Neural cell (in vitro differentiated cells): Measurements from ENCODE around the gene MGAT5B. TPM values are rescaled to one million over a fixed set of nuclear protein-coding genes. Genes with fewer than 3 reads are reported as not detected.

Source experiments
- H2AFZ ChIP-seq: fragments of 200-600, 300-800 bp; sonication (generic), shearing (Covaris generic); 2 replicates; pipeline ENCODE4 v1.6.0; 2014; ENCODE audit warnings: low read depth, mild to moderate bottlenecking, antibody characterized with exemption, low read length, moderate library complexity
- H3F3A ChIP-seq: fragments of 200-600 bp; shearing (Covaris generic); 2 replicates; pipeline ENCODE4 v1.6.1; 2016; ENCODE audit warnings: mild to moderate bottlenecking, moderate library complexity, mixed read lengths, antibody characterized with exemption, low read length; ENCODE audit not compliant: insufficient read depth, poor library complexity, severe bottlenecking
- H3K27ac ChIP-seq: fragments of 200-600, 300-800 bp; sonication (generic), shearing (Covaris generic); 2 replicates; pipeline ENCODE4 v1.5.1; 2014; ENCODE audit warnings: mild to moderate bottlenecking, low read length, moderate library complexity
- H3K27me3 ChIP-seq: fragments of 300-800, 200-600 bp; sonication (generic), shearing (Covaris generic); 2 replicates; pipeline ENCODE4 v1.6.0; 2014; ENCODE audit warnings: mild to moderate bottlenecking, low read depth, low read length, moderate library complexity; ENCODE audit not compliant: insufficient read depth
- H3K36me3 ChIP-seq: fragments of 300-800, 200-600 bp; sonication (generic), shearing (Covaris generic); 2 replicates; pipeline ENCODE4 v1.5.1; 2014; ENCODE audit warnings: mild to moderate bottlenecking, antibody characterized with exemption, low read length, moderate library complexity; ENCODE audit not compliant: insufficient read depth
- H3K4me2 ChIP-seq: fragments of 300-800, 200-600 bp; sonication (generic), shearing (Covaris generic); 2 replicates; pipeline ENCODE4 v1.6.0; 2014; ENCODE audit warnings: mild to moderate bottlenecking, low read length
- H3K4me3 ChIP-seq: fragments of 300-800, 200-600 bp; sonication (generic), shearing (Covaris generic); 2 replicates; pipeline ENCODE4 v1.5.1; 2014; ENCODE audit warnings: mild to moderate bottlenecking, low read length, moderate library complexity
- H3K79me2 ChIP-seq: fragments of 200-600 bp; shearing (Covaris generic); replicated peaks from 2 replicates; pipeline ENCODE4 v1.6.0; 2014; ENCODE audit warnings: mild to moderate bottlenecking, low read length, moderate library complexity; ENCODE audit not compliant: insufficient read depth
- H3K9ac ChIP-seq: fragments of 300-800, 200-600 bp; sonication (generic), shearing (Covaris generic); 2 replicates; pipeline ENCODE4 v1.6.1; 2016; ENCODE audit warnings: mild to moderate bottlenecking, low read length, mixed read lengths
- H3K9me2 ChIP-seq: fragments of 200-600 bp; shearing (Covaris generic); 2 replicates; pipeline ENCODE4 v1.6.1; 2016; ENCODE audit warnings: mild to moderate bottlenecking, low read length, mixed read lengths; ENCODE audit not compliant: insufficient read depth
- H3K9me3 ChIP-seq: fragments of 200-600, 300-800 bp; sonication (generic), shearing (Covaris generic); 2 replicates; pipeline ENCODE4 v1.6.1; 2016; ENCODE audit warnings: mild to moderate bottlenecking, mixed run types, low read length, moderate library complexity, mixed read lengths
- H4K20me1 ChIP-seq: fragments of 200-600 bp; shearing (Covaris generic); 2 replicates; pipeline ENCODE4 v1.6.1; 2016; ENCODE audit warnings: mild to moderate bottlenecking, mixed run types; ENCODE audit not compliant: insufficient read depth
- EP300 ChIP-seq: fragments of 450-650 bp; conservative IDR thresholded peaks from 2 replicates; pipeline ENCODE4 v1.6.1; 2014; ENCODE audit warnings: antibody characterized with exemption, mild to moderate bottlenecking, moderate library complexity; ENCODE audit not compliant: poor library complexity, severe bottlenecking
- EZH2 ChIP-seq: fragments of 200-600, 300-800 bp; shearing (Covaris generic), sonication (generic); IDR thresholded peaks from 2 replicates; pipeline ENCODE4 v1.6.1; 2014; ENCODE audit warnings: antibody characterized with exemption, low read length, borderline replicate concordance, mild to moderate bottlenecking; ENCODE audit not compliant: insufficient read depth, poor library complexity, severe bottlenecking
- MXI1 ChIP-seq: fragments of 450-650 bp; conservative IDR thresholded peaks from 2 replicates; pipeline ENCODE4 v1.6.1; 2014; ENCODE audit warnings: antibody characterized with exemption, mild to moderate bottlenecking; ENCODE audit not compliant: poor library complexity, severe bottlenecking
- POLR2AphosphoS5 ChIP-seq: IDR thresholded peaks from 2 replicates; pipeline ENCODE4 v1.6.1; 2012
- RAD21 ChIP-seq: fragments of 450-650 bp; conservative IDR thresholded peaks from 2 replicates; pipeline ENCODE4 v1.6.1; 2014; ENCODE audit warnings: antibody characterized with exemption, mild to moderate bottlenecking, moderate library complexity
- SMC3 ChIP-seq: fragments of 450-650 bp; conservative IDR thresholded peaks from 2 replicates; pipeline ENCODE4 v1.6.1; 2014; ENCODE audit warnings: antibody characterized with exemption, mild to moderate bottlenecking, moderate library complexity; ENCODE audit not compliant: poor library complexity
- TAF1 ChIP-seq: IDR thresholded peaks from 2 replicates; pipeline ENCODE4 v1.6.1; 2012; ENCODE audit warnings: low read depth
- polyA plus RNA-seq: library from polyadenylated mRNA; depleted of rRNA; stranded (reverse); fragments of >200 nt; gene quantifications from 2 replicates; pipeline ENCODE4 v1.2.3, GENCODE V29; 2014
- TF ChIP-seq, protein P1 (sequence below): fragments of 450-650 bp; IDR thresholded peaks from 2 replicates; pipeline ENCODE4 v1.5.1; 2014; ENCODE audit warnings: antibody characterized with exemption, mild to moderate bottlenecking, moderate library complexity; ENCODE audit not compliant: poor library complexity, severe bottlenecking
- TF ChIP-seq, protein P2 (sequence below): IDR thresholded peaks from 2 replicates; pipeline ENCODE4 v1.6.1; 2012; ENCODE audit warnings: borderline replicate concordance

MGAT5B gene
- polyA plus RNA-seq, 1 donor from 2014 or later = 8.8 TPM

DNA sequence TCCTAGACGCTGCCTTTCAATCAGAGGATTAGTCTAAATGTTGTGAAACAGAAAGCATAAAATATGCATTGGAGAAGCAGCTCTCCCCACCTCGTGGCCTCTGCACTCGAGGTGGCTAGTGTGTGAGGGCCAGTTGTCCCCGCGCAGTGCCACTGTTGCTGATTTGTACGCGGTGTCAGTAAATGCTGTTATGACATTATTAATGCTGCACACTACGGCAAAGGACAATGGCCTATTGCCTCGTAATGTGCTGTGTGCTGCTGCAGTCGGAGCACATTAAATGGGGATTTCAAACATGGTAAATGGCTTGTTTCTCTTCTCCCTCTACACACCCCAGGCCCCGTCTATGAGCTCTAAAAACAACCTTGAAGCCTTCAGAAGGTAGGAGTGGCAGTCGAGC lies 5.7 kb upstream of the MGAT5B start:
- no peaks in the 10 kb centered on the region for H3K79me2 ChIP-seq
- H3K4me2 ChIP-seq = no peak overlapping the region
- H4K20me1 ChIP-seq = no peaks in the 10 kb centered on the region
- no peak overlapping the region for H3K9ac ChIP-seq
- H3K9me3 ChIP-seq = no peaks in the 10 kb centered on the region
- H2AFZ ChIP-seq = no peak overlapping the region
- TF ChIP-seq, protein P1, sequence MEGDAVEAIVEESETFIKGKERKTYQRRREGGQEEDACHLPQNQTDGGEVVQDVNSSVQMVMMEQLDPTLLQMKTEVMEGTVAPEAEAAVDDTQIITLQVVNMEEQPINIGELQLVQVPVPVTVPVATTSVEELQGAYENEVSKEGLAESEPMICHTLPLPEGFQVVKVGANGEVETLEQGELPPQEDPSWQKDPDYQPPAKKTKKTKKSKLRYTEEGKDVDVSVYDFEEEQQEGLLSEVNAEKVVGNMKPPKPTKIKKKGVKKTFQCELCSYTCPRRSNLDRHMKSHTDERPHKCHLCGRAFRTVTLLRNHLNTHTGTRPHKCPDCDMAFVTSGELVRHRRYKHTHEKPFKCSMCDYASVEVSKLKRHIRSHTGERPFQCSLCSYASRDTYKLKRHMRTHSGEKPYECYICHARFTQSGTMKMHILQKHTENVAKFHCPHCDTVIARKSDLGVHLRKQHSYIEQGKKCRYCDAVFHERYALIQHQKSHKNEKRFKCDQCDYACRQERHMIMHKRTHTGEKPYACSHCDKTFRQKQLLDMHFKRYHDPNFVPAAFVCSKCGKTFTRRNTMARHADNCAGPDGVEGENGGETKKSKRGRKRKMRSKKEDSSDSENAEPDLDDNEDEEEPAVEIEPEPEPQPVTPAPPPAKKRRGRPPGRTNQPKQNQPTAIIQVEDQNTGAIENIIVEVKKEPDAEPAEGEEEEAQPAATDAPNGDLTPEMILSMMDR = no peak
- TF ChIP-seq, protein P2, sequence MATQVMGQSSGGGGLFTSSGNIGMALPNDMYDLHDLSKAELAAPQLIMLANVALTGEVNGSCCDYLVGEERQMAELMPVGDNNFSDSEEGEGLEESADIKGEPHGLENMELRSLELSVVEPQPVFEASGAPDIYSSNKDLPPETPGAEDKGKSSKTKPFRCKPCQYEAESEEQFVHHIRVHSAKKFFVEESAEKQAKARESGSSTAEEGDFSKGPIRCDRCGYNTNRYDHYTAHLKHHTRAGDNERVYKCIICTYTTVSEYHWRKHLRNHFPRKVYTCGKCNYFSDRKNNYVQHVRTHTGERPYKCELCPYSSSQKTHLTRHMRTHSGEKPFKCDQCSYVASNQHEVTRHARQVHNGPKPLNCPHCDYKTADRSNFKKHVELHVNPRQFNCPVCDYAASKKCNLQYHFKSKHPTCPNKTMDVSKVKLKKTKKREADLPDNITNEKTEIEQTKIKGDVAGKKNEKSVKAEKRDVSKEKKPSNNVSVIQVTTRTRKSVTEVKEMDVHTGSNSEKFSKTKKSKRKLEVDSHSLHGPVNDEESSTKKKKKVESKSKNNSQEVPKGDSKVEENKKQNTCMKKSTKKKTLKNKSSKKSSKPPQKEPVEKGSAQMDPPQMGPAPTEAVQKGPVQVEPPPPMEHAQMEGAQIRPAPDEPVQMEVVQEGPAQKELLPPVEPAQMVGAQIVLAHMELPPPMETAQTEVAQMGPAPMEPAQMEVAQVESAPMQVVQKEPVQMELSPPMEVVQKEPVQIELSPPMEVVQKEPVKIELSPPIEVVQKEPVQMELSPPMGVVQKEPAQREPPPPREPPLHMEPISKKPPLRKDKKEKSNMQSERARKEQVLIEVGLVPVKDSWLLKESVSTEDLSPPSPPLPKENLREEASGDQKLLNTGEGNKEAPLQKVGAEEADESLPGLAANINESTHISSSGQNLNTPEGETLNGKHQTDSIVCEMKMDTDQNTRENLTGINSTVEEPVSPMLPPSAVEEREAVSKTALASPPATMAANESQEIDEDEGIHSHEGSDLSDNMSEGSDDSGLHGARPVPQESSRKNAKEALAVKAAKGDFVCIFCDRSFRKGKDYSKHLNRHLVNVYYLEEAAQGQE = no peak
- no peak for TF ChIP-seq EZH2
- TF ChIP-seq MXI1 = no peak
- peak; percentile 22 for TF ChIP-seq EP300
- TF ChIP-seq TAF1 = no peak
- TF ChIP-seq POLR2AphosphoS5 = peak; percentile 74
- no peak for TF ChIP-seq RAD21
- TF ChIP-seq SMC3 = no peak
- H3K27me3 ChIP-seq = no peaks in the 10 kb centered on the region
- no peaks in the 10 kb centered on the region for H3K36me3 ChIP-seq
- no peaks in the 10 kb centered on the region for H3K9me2 ChIP-seq
- peaks cover 3% of the 10 kb centered on the region for H3F3A ChIP-seq
- no peak overlapping the region for H3K27ac ChIP-seq
- H3K4me3 ChIP-seq = no peak overlapping the region

DNA sequence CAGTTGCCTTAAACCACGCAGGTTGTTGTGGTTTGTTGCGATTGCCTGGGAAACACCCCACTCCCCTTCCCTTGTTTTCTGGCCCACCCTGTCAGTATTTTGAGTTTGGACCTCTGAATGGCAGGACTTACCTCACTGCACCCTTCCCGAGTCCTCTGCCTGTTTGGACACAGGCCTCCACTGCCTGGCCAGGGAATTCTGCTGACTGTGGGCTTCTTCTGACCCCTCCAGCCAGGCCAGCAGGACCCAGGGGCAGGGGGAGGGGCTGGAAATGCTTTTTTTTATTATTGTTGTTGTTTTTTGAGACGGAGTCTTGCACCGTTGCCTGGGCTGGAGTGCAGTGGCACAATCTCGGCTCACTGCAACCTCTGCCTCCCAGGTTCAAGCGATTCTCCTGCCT lies 4.2 kb upstream of the MGAT5B start:
- Histone ChIP-seq H3K9me2 (no peaks in the 10 kb centered on the region), H3K27ac (no peak overlapping the region), H3K27me3 (peaks cover 3% of the 10 kb centered on the region), H3K9me3 (no peaks in the 10 kb centered on the region), H4K20me1 (no peaks in the 10 kb centered on the region), H3K4me2 (no peak overlapping the region), H3K4me3 (no peak overlapping the region), H2AFZ (no peak overlapping the region), H3F3A (peaks cover 3% of the 10 kb centered on the region), H3K79me2 (peaks cover 3% of the 10 kb centered on the region), H3K36me3 (no peaks in the 10 kb centered on the region), H3K9ac (no peak overlapping the region)
- TF ChIP-seq RAD21 = no peak
- TF ChIP-seq, protein P2 = no peak
- TF ChIP-seq SMC3 = no peak
- TF ChIP-seq EZH2 = no peak
- no peak for TF ChIP-seq MXI1
- no peak for TF ChIP-seq POLR2AphosphoS5
- TF ChIP-seq TAF1 = no peak
- TF ChIP-seq EP300 = no peak
- TF ChIP-seq, protein P1 = no peak
